ENCODE data around the gene FGFR2. TPM values are rescaled to one million over a fixed set of nuclear protein-coding genes. Genes with fewer than 3 reads are reported as not detected.

The FGFR2 gene
- total and polyA plus RNA-seq, 11 donors: 0.13 to 4.1 (median 0.35) TPM; not detected in 1

DNA sequence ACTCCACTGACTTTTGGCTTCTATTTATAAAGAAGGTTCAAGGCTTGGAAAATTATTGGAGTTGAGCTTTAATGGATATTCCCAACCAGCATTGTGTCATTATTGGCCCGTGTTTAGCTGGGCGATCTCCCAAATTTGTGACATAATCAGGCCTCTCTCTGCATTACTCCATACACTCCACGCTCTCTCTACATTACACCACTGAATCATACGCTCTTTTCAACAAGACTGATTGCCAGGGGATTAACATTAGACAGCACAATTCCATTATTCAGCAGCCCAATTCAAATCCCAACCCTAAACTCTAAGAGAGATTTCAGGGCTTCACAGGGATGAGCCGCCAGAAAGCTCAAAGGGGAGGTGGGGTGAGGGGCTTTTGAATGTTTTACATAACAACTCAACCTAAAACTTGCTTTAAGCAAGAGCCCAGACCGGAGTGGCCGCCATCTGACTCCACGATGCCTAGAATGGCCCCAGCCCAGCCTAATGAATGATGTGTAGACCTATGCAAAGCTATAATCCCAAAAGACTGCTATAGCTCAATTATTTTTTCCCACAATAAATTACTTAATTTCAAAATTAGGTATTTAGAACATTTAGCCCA lies 61.8 kb downstream of the FGFR2 start:
- intact Hi-C loops (cut with DNase I): no loop called here
- DNase-seq (peak in 1 of 5 donors; percentile 29), ATAC-seq (peak in 1 of 4 donors; percentile 34)
- peak overlapping the region in 1 of 12 donors; percentile 21 for H3K27ac ChIP-seq
- H3K36me3 ChIP-seq: no peaks in the 10 kb centered on the region
- no peaks in the 10 kb centered on the region for H3K4me1 ChIP-seq
- H3K4me3 ChIP-seq: no peak overlapping the region
- 69 to 82% (median 79%) methylated on average over 8 of the region's 8 CpGs for WGBS, 4 donors
- peaks cover 0 to under 1% (median 0%) of the 10 kb centered on the region in 9 donors for H3K27me3 ChIP-seq
- TF ChIP-seq POLR2A (IDR thresholded peaks at IDR 0.05): no peak
- TF ChIP-seq, protein P1, sequence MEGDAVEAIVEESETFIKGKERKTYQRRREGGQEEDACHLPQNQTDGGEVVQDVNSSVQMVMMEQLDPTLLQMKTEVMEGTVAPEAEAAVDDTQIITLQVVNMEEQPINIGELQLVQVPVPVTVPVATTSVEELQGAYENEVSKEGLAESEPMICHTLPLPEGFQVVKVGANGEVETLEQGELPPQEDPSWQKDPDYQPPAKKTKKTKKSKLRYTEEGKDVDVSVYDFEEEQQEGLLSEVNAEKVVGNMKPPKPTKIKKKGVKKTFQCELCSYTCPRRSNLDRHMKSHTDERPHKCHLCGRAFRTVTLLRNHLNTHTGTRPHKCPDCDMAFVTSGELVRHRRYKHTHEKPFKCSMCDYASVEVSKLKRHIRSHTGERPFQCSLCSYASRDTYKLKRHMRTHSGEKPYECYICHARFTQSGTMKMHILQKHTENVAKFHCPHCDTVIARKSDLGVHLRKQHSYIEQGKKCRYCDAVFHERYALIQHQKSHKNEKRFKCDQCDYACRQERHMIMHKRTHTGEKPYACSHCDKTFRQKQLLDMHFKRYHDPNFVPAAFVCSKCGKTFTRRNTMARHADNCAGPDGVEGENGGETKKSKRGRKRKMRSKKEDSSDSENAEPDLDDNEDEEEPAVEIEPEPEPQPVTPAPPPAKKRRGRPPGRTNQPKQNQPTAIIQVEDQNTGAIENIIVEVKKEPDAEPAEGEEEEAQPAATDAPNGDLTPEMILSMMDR (IDR thresholded peaks at IDR 0.05): no peak
- no peaks in the 10 kb centered on the region for H3K9me3 ChIP-seq

DNA sequence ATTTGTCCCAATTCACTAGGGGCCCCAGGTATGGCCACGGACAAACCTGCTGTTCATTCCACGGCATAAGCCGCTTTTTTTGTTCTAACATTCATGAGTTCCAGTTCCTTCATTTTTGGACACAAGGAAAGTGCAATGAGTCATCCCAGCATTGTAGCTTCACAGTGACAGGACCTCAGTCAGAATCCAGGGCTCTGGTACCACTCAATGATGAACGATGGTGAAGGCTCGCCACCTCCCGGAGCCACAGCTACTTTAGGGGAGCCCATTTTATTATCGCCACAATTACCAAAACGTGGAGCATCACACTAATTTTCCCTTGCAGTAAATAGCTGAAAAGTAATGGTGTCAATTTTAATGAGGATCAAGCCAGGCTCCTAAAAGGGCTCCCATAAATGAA lies 62.9 kb downstream of the FGFR2 start:
- intact Hi-C loops (cut with DNase I): no loop called here
- no peak for ATAC-seq
- no peaks in the 10 kb centered on the region for H3K4me1 ChIP-seq
- TF ChIP-seq, protein P1 (IDR thresholded peaks at IDR 0.05): no peak
- no peak overlapping the region for H3K4me3 ChIP-seq
- peaks cover 0 to 3% (median 0%) of the 10 kb centered on the region in 9 donors for H3K27me3 ChIP-seq
- no peak for DNase-seq
- no peak overlapping the region for H3K27ac ChIP-seq
- H3K36me3 ChIP-seq: no peaks in the 10 kb centered on the region
- WGBS, 4 donors: 90 to 93% (median 90%) methylated on average over 8 of the region's 8 CpGs
- H3K9me3 ChIP-seq: no peaks in the 10 kb centered on the region

DNA sequence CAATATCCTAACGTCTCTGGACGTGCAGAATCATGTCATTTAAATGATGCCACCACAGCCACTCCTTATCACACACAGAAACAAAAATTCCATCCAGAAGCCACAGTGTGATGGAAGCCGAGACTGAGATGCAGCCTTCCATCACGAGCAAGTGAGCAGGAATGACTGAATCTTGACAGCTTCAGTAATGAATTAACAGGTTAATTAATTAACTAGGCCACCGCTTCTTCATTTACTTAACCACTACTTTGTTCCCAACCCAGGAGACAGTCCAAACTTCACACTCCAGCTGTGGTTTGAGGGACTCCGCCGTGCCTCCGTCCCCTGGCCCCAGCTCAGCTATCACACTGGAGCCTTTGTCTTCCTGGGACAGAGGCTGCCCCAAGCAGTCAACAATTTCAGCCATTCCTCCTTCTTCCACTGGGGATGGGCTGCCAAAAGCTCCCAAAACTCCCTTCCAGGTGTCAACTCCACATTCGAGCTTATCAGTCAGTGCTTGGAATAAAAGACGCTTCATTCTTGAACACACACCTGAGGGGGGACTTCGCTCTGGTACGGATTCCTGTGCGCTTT lies 65.9 kb downstream of the FGFR2 start:
- H3K4me3 ChIP-seq: no peak overlapping the region
- 73 to 78% (median 74%) methylated on average over 13 of the region's 13 CpGs for WGBS, 4 donors
- DNase-seq (no peak), ATAC-seq (no peak)
- H3K27ac ChIP-seq: no peak overlapping the region
- H3K27me3 ChIP-seq: peaks cover 0 to 4% (median 0%) of the 10 kb centered on the region in 9 donors
- no peaks in the 10 kb centered on the region for H3K9me3 ChIP-seq
- no peaks in the 10 kb centered on the region for H3K4me1 ChIP-seq
- TF ChIP-seq POLR2A (IDR thresholded peaks at IDR 0.05): no peak
- TF ChIP-seq, protein P1 (IDR thresholded peaks at IDR 0.05): no peak
- intact Hi-C loops (cut with DNase I): loop anchor here in 1 of 10 donors (5.0 kb wide), 1 partner anchor 45 kb away; no protein-coding TSS in a partner anchor
- H3K36me3 ChIP-seq: no peaks in the 10 kb centered on the region

DNA sequence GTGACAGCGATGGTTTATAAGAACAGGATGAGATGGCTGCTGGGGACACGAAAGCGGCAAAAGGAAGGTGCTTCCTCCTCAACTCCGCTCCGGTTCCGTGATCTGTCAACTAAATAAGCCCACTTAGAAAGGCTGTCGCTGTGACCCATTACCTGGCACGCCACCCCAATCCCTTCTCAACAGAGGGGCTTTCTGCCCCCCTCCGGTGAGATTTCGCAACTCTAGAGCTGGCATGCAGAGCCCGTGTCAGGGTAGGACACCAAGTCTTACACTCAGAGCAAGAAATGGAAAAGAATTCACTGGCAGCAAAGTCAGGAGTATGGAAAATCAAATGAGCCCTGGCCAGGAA lies 66.4 kb downstream of the FGFR2 start:
- H3K9me3 ChIP-seq: no peaks in the 10 kb centered on the region
- DNase-seq (no peak), ATAC-seq (no peak)
- TF ChIP-seq, protein P1 (IDR thresholded peaks at IDR 0.05): no peak
- TF ChIP-seq POLR2A (IDR thresholded peaks at IDR 0.05): no peak
- H3K27ac ChIP-seq: no peak overlapping the region
- H3K27me3 ChIP-seq: peaks cover 0 to 4% (median 0%) of the 10 kb centered on the region in 9 donors
- no peaks in the 10 kb centered on the region for H3K36me3 ChIP-seq
- H3K4me1 ChIP-seq: no peaks in the 10 kb centered on the region
- intact Hi-C loops (cut with DNase I): loop anchor here in 1 of 10 donors (5.0 kb wide), 1 partner anchor 45 kb away; no protein-coding TSS in a partner anchor
- H3K4me3 ChIP-seq: no peak overlapping the region
- WGBS, 4 donors: 92 to 94% (median 93%) methylated on average over 11 of the region's 11 CpGs

Measured in heart left ventricle (tissue), 16 donors.